ENCODE data around the gene SERPINB12.

- TF ChIP-seq, protein P1, sequence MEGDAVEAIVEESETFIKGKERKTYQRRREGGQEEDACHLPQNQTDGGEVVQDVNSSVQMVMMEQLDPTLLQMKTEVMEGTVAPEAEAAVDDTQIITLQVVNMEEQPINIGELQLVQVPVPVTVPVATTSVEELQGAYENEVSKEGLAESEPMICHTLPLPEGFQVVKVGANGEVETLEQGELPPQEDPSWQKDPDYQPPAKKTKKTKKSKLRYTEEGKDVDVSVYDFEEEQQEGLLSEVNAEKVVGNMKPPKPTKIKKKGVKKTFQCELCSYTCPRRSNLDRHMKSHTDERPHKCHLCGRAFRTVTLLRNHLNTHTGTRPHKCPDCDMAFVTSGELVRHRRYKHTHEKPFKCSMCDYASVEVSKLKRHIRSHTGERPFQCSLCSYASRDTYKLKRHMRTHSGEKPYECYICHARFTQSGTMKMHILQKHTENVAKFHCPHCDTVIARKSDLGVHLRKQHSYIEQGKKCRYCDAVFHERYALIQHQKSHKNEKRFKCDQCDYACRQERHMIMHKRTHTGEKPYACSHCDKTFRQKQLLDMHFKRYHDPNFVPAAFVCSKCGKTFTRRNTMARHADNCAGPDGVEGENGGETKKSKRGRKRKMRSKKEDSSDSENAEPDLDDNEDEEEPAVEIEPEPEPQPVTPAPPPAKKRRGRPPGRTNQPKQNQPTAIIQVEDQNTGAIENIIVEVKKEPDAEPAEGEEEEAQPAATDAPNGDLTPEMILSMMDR (conservative IDR thresholded peaks at IDR 0.05 in 1 of 2, IDR thresholded peaks at IDR 0.05 in 1 of 2; ENCODE audit: extremely low read depth in 1 of 2, insufficient read depth in 1 of 2, low read depth in 1 of 2, low read length in 2 of 2), result peak; percentile 71 to 84
- no peak for TF ChIP-seq EZH2 (IDR thresholded peaks at IDR 0.05; ENCODE audit: borderline replicate concordance, low read length)
Observed at GRCh38 chr18:63511285-63511684, 30.9 kb upstream of the SERPINB12 start.

Measured in mammary epithelial cell (primary cell).